GM18520 (cell line): ENCODE results near the gene KDM4B.
"Not testable (repeated sequence)": the region's sequence is repeated elsewhere in the genome, so short reads cannot be mapped to it uniquely, and the experiment has no call there.

Experiments
- ATAC-seq: cut with Tn5 transposase; IDR thresholded peaks from one replicate; pipeline ENCODE4 v1.9.1; 2021; ENCODE audit not compliant: unreplicated experiment

Gene KDM4B

GRCh38 chr19:5147074-5147977, 178.4 kb downstream of the KDM4B start:
- no peak for ATAC-seq

GRCh38 chr19:5147978-5148793, 179.3 kb downstream of the KDM4B start:
- ATAC-seq: no peak

DNA sequence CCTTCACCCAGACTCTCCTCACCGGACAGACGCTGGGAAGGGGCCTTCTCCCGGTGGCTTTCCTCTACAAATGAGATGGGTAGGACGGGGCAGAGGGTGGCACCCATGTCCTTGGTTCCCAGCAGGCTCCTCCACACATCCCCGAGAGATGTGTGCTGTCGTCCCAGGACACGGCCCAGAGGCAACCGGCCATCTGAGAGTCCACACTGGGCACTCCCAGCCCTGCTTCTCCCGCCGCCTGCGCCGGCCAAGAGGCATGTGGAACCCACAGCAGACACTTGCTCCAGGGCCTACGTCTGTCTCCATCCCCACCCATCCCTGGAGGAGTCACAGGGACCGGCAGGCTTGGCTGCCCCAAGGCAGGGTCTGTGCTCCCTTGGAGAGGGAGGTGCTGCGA, 179.9 kb downstream of the KDM4B start:
- no peak for ATAC-seq

- no peak for ATAC-seq
These were observed 180.6 kb downstream of the KDM4B start for GRCh38 chr19:5149508-5149907.

DNA sequence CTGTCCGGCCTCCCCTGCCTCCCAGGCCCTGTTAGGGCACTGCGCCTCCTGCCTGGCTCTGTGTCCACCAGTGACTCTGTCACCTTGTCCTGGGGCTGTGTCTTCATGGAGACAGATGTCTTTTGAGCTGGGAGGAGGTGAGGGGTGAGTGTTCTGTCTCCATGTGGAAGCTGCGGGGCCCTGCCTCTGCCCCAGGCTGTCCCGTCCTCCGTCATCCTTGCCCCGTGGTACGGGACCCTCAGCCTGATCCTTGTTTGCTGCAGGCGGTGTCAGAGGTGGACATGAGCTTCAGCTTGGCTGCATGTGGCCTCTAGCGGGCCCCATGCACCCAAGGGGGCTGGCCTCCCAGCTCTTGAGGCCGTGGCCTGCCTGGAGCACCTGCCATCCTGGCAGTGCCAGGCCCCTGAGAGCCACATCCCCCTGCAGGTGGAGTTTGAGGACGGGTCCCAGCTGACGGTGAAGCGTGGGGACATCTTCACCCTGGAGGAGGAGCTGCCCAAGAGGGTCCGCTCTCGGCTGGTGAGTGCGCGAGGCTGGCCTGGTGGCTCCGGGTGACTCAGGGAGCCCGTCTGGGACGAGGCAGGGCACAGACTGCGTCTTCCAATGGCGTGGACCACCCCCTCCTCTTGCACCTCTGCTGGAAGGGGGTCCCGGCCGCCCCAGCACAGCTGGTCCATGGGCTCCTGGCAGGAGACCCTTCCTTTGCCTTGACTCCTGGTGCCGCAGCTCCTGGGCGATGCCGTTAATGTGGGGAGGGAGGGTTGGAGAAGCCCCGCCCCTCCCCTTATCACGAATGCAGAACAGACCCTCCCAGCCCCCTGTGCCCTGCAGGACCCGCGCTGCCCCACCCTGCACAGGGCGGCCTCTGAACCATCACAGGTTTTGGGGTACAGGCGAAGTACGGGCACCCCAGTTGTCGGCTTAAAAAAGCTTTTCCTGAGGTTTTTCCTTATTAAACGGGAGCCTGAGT, 181.3 kb downstream of the KDM4B start:
- no peak for ATAC-seq

GRCh38 chr19:5150902-5151741, 182.2 kb downstream of the KDM4B start:
- ATAC-seq: no peak

- ATAC-seq: no peak
These were observed 183.3 kb downstream of the KDM4B start for GRCh38 chr19:5152013-5152763.

GRCh38 chr19:5152767-5153532, 184.0 kb downstream of the KDM4B start:
- no peak for ATAC-seq

GRCh38 chr19:5153601-5154128, 184.8 kb downstream of the KDM4B start:
- ATAC-seq: no peak

- ATAC-seq: no peak
These were observed 185.4 kb downstream of the KDM4B start for GRCh38 chr19:5154129-5154798.

DNA sequence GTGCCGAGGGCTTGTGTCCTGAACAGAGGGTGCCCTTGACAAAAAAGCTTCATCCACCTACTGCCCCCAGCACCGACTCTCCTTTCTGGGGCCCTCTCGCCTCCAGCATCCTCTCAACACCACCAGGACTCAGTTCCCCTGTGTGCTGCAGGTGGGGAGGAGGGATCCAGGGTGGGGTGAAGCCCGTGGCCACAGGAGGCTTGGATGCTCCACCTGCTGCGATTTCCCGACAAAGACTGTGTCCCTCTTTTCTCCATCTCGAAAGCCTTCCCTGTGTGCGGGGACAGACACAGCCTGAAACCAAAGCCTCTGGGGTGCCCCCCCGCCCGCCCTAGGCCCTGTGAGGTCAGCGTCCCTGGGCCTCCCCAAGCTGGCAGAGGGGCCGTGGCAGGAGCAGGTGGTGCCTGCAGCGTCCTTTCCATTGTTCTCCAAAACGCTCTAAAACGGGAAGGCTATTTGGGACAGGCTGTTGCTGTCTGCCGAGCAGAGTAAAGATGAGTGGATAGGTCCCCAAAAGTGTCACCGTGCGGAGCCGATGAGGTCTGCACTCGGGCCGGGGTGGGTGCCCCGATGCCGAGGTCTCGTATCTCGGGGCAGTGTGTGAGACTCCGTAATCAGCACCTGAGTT, 186.0 kb downstream of the KDM4B start:
- no peak for ATAC-seq

- no peak for ATAC-seq
These were observed 186.8 kb downstream of the KDM4B start for GRCh38 chr19:5155586-5156210.

DNA sequence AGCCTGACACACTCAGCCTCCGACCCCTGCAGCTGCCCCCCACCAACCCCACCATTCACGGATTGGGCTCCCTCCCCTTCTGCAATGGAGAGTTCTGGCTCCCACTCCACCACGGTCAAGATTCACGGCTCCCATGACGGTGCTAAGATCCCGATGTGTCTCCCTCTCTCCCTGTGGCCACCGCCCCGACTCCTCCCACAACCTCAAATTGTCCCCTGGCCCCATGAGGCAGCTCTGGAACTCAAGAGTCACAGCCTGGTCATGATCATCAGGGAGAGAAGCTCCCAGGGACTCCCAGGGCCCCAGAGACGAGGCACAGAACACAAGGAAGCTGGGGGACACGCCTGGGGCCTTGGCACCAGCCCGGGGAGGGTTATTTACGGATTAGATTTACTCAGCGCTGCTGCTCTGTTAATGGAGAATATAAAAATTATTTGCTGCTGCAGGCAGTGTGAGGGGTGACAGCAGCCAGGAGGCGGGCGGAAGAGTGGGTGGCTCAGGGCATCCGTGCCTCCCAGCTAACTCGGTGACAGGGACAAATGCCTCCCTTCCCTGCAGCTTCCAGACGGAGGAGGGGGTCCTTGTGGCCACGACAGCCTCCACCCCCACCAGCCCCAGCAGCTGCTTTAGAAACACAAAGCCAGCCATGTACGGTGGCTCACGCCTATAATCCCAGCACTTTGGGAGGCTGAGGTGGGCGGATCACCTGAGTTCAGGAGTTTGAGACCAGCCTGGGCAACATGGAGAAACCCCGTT, 187.5 kb downstream of the KDM4B start:
- ATAC-seq: no peak

GRCh38 chr19:5157186-5157585, 188.3 kb downstream of the KDM4B start:
- no peak for ATAC-seq

- not testable (repeated sequence) for ATAC-seq
These were observed 189.7 kb downstream of the KDM4B start for GRCh38 chr19:5158549-5159134.
